ENCODE results near the gene VWC2.

VWC2 gene

GRCh38 chr7:49821181-49821580 lies 47.7 kb downstream of the VWC2 start:
- Histone ChIP-seq H3K4me3 (ENCODE audit: low read length) (no peak overlapping the region), H2AK5ac (ENCODE audit: low read length) (no peak overlapping the region), H3K56ac (ENCODE audit: low read length) (no peak overlapping the region), H3K27me3 (ENCODE audit: insufficient read depth, low read length, poor library complexity) (no peaks in the 10 kb centered on the region), H3K4ac (ENCODE audit: low read depth, low read length) (no peak overlapping the region), H3K36me3 (ENCODE audit: control insufficient read depth, insufficient read depth, low read length) (no peaks in the 10 kb centered on the region), H3K79me1 (ENCODE audit: low read length) (no peaks in the 10 kb centered on the region), H3K18ac (ENCODE audit: low read length) (no peak overlapping the region), H4K8ac (ENCODE audit: low read depth, low read length) (no peak overlapping the region), H2BK120ac (ENCODE audit: low read depth, low read length) (no peak overlapping the region), H2BK5ac (ENCODE audit: low read length) (no peak overlapping the region), H3K23ac (ENCODE audit: low read length) (no peak overlapping the region), H3K4me1 (ENCODE audit: control insufficient read depth, low read depth, low read length) (no peaks in the 10 kb centered on the region), H3K9ac (ENCODE audit: low read length) (no peak overlapping the region), H2BK15ac (replicated peaks; ENCODE audit: low read depth) (no peak overlapping the region), H3K79me2 (ENCODE audit: control insufficient read depth, insufficient read depth, low read length) (no peaks in the 10 kb centered on the region), H3K4me2 (ENCODE audit: low read length) (no peak overlapping the region), H3K27ac (ENCODE audit: low read depth, low read length) (no peak overlapping the region), H4K5ac (ENCODE audit: low read length) (no peak overlapping the region)
- no peak for DNase-seq

GRCh38 chr7:49822856-49823255 lies 49.4 kb downstream of the VWC2 start:
- H3K27ac ChIP-seq (ENCODE audit: low read depth, low read length) = no peak overlapping the region
- H3K4me1 ChIP-seq (ENCODE audit: control insufficient read depth, low read depth, low read length) = no peaks in the 10 kb centered on the region
- no peak overlapping the region for H4K5ac ChIP-seq (ENCODE audit: low read length)
- no peak overlapping the region for H2BK15ac ChIP-seq (replicated peaks; ENCODE audit: low read depth)
- no peak overlapping the region for H3K4me3 ChIP-seq (ENCODE audit: low read length)
- H3K27me3 ChIP-seq (ENCODE audit: insufficient read depth, low read length, poor library complexity) = no peaks in the 10 kb centered on the region
- DNase-seq = no peak
- no CpG with 5 or more reads among the region's 5 CpGs for WGBS (ENCODE audit: extremely low coverage, insufficient coverage, low lambda C conversion rate)
- H3K36me3 ChIP-seq (ENCODE audit: control insufficient read depth, insufficient read depth, low read length) = no peaks in the 10 kb centered on the region
- H3K4me2 ChIP-seq (ENCODE audit: low read length) = no peak overlapping the region
- no peak overlapping the region for H4K8ac ChIP-seq (ENCODE audit: low read depth, low read length)
- H3K9ac ChIP-seq (ENCODE audit: low read length) = no peak overlapping the region
- no peaks in the 10 kb centered on the region for H3K79me1 ChIP-seq (ENCODE audit: low read length)
- no peak overlapping the region for H2BK120ac ChIP-seq (ENCODE audit: low read depth, low read length)
- H2AK5ac ChIP-seq (ENCODE audit: low read length) = no peak overlapping the region
- no peak overlapping the region for H3K56ac ChIP-seq (ENCODE audit: low read length)
- H2BK5ac ChIP-seq (ENCODE audit: low read length) = no peak overlapping the region
- no peak overlapping the region for H3K23ac ChIP-seq (ENCODE audit: low read length)
- no peak overlapping the region for H3K4ac ChIP-seq (ENCODE audit: low read depth, low read length)
- no peak overlapping the region for H3K18ac ChIP-seq (ENCODE audit: low read length)
- no peaks in the 10 kb centered on the region for H3K79me2 ChIP-seq (ENCODE audit: control insufficient read depth, insufficient read depth, low read length)

GRCh38 chr7:49823566-49823965 lies 50.1 kb downstream of the VWC2 start:
- Histone ChIP-seq H2AK5ac (ENCODE audit: low read length) (no peak overlapping the region), H3K18ac (ENCODE audit: low read length) (no peak overlapping the region), H3K9ac (ENCODE audit: low read length) (no peak overlapping the region), H4K5ac (ENCODE audit: low read length) (no peak overlapping the region), H2BK120ac (ENCODE audit: low read depth, low read length) (no peak overlapping the region), H3K36me3 (ENCODE audit: control insufficient read depth, insufficient read depth, low read length) (no peaks in the 10 kb centered on the region), H3K79me1 (ENCODE audit: low read length) (no peaks in the 10 kb centered on the region), H3K27ac (ENCODE audit: low read depth, low read length) (no peak overlapping the region), H2BK15ac (replicated peaks; ENCODE audit: low read depth) (no peak overlapping the region), H3K56ac (ENCODE audit: low read length) (no peak overlapping the region), H3K27me3 (ENCODE audit: insufficient read depth, low read length, poor library complexity) (no peaks in the 10 kb centered on the region), H3K23ac (ENCODE audit: low read length) (no peak overlapping the region), H3K4me2 (ENCODE audit: low read length) (no peak overlapping the region), H3K4me3 (ENCODE audit: low read length) (no peak overlapping the region), H4K8ac (ENCODE audit: low read depth, low read length) (no peak overlapping the region), H3K4ac (ENCODE audit: low read depth, low read length) (no peak overlapping the region), H3K4me1 (ENCODE audit: control insufficient read depth, low read depth, low read length) (no peaks in the 10 kb centered on the region), H2BK5ac (ENCODE audit: low read length) (no peak overlapping the region), H3K79me2 (ENCODE audit: control insufficient read depth, insufficient read depth, low read length) (no peaks in the 10 kb centered on the region)
- no CpG with 5 or more reads among the region's 3 CpGs for WGBS (ENCODE audit: extremely low coverage, insufficient coverage, low lambda C conversion rate)
- no peak for DNase-seq

GRCh38 chr7:49839863-49840645 lies 66.6 kb downstream of the VWC2 start:
- Histone ChIP-seq H3K27ac (ENCODE audit: low read depth, low read length) (no peak overlapping the region), H4K8ac (ENCODE audit: low read depth, low read length) (no peak overlapping the region), H2BK120ac (ENCODE audit: low read depth, low read length) (no peak overlapping the region), H3K23ac (ENCODE audit: low read length) (no peak overlapping the region), H3K4me2 (ENCODE audit: low read length) (no peak overlapping the region), H3K79me2 (ENCODE audit: control insufficient read depth, insufficient read depth, low read length) (no peaks in the 10 kb centered on the region), H3K4ac (ENCODE audit: low read depth, low read length) (no peak overlapping the region), H3K4me3 (ENCODE audit: low read length) (no peak overlapping the region), H3K18ac (ENCODE audit: low read length) (no peak overlapping the region), H2BK15ac (replicated peaks; ENCODE audit: low read depth) (no peak overlapping the region), H3K9ac (ENCODE audit: low read length) (no peak overlapping the region), H3K36me3 (ENCODE audit: control insufficient read depth, insufficient read depth, low read length) (no peaks in the 10 kb centered on the region), H2BK5ac (ENCODE audit: low read length) (no peak overlapping the region), H4K5ac (ENCODE audit: low read length) (no peak overlapping the region), H3K4me1 (ENCODE audit: control insufficient read depth, low read depth, low read length) (no peaks in the 10 kb centered on the region), H3K56ac (ENCODE audit: low read length) (no peak overlapping the region), H3K79me1 (ENCODE audit: low read length) (no peaks in the 10 kb centered on the region), H2AK5ac (ENCODE audit: low read length) (no peak overlapping the region), H3K27me3 (ENCODE audit: insufficient read depth, low read length, poor library complexity) (no peaks in the 10 kb centered on the region)
- no CpG with 5 or more reads among the region's 13 CpGs for WGBS (ENCODE audit: extremely low coverage, insufficient coverage, low lambda C conversion rate)
- DNase-seq = no peak

GRCh38 chr7:49840751-49841405 lies 67.4 kb downstream of the VWC2 start:
- Histone ChIP-seq H2AK5ac (ENCODE audit: low read length) (no peak overlapping the region), H3K23ac (ENCODE audit: low read length) (no peak overlapping the region), H3K18ac (ENCODE audit: low read length) (no peak overlapping the region), H3K27ac (ENCODE audit: low read depth, low read length) (no peak overlapping the region), H3K79me2 (ENCODE audit: control insufficient read depth, insufficient read depth, low read length) (no peaks in the 10 kb centered on the region), H3K9ac (ENCODE audit: low read length) (no peak overlapping the region), H3K79me1 (ENCODE audit: low read length) (no peaks in the 10 kb centered on the region), H3K36me3 (ENCODE audit: control insufficient read depth, insufficient read depth, low read length) (no peaks in the 10 kb centered on the region), H3K4me1 (ENCODE audit: control insufficient read depth, low read depth, low read length) (no peaks in the 10 kb centered on the region), H4K8ac (ENCODE audit: low read depth, low read length) (no peak overlapping the region), H2BK5ac (ENCODE audit: low read length) (no peak overlapping the region), H3K4me2 (ENCODE audit: low read length) (no peak overlapping the region), H3K4me3 (ENCODE audit: low read length) (no peak overlapping the region), H3K4ac (ENCODE audit: low read depth, low read length) (no peak overlapping the region), H4K5ac (ENCODE audit: low read length) (no peak overlapping the region), H3K56ac (ENCODE audit: low read length) (no peak overlapping the region), H2BK15ac (replicated peaks; ENCODE audit: low read depth) (no peak overlapping the region), H3K27me3 (ENCODE audit: insufficient read depth, low read length, poor library complexity) (no peaks in the 10 kb centered on the region), H2BK120ac (ENCODE audit: low read depth, low read length) (no peak overlapping the region)
- DNase-seq = no peak
- WGBS (ENCODE audit: extremely low coverage, insufficient coverage, low lambda C conversion rate) = no CpG with 5 or more reads among the region's 5 CpGs

- Histone ChIP-seq H4K8ac (ENCODE audit: low read depth, low read length) (no peak overlapping the region), H2BK15ac (replicated peaks; ENCODE audit: low read depth) (no peak overlapping the region), H3K36me3 (ENCODE audit: control insufficient read depth, insufficient read depth, low read length) (no peaks in the 10 kb centered on the region), H3K23ac (ENCODE audit: low read length) (no peak overlapping the region), H3K79me1 (ENCODE audit: low read length) (no peaks in the 10 kb centered on the region), H3K9ac (ENCODE audit: low read length) (no peak overlapping the region), H3K4ac (ENCODE audit: low read depth, low read length) (no peak overlapping the region), H3K79me2 (ENCODE audit: control insufficient read depth, insufficient read depth, low read length) (no peaks in the 10 kb centered on the region), H3K18ac (ENCODE audit: low read length) (no peak overlapping the region), H3K4me2 (ENCODE audit: low read length) (no peak overlapping the region), H3K27ac (ENCODE audit: low read depth, low read length) (no peak overlapping the region), H2AK5ac (ENCODE audit: low read length) (no peak overlapping the region), H3K27me3 (ENCODE audit: insufficient read depth, low read length, poor library complexity) (no peaks in the 10 kb centered on the region), H3K4me3 (ENCODE audit: low read length) (no peak overlapping the region), H2BK120ac (ENCODE audit: low read depth, low read length) (no peak overlapping the region), H4K5ac (ENCODE audit: low read length) (no peak overlapping the region), H3K4me1 (ENCODE audit: control insufficient read depth, low read depth, low read length) (no peaks in the 10 kb centered on the region), H3K56ac (ENCODE audit: low read length) (no peak overlapping the region), H2BK5ac (ENCODE audit: low read length) (no peak overlapping the region)
- no peak for DNase-seq
- WGBS (ENCODE audit: extremely low coverage, insufficient coverage, low lambda C conversion rate) = no CpG with 5 or more reads among the region's 5 CpGs
Observed at GRCh38 chr7:49845626-49846025, 72.2 kb downstream of the VWC2 start.
